HG02870 (cell line): ENCODE data around the gene SOBP.

Source experiments
- ATAC-seq: cut with Tn5 transposase; IDR thresholded peaks from one replicate; pipeline ENCODE4 v1.9.1; 2021; ENCODE audit warnings: mild to moderate bottlenecking, moderate library complexity; ENCODE audit not compliant: unreplicated experiment

SOBP gene

DNA sequence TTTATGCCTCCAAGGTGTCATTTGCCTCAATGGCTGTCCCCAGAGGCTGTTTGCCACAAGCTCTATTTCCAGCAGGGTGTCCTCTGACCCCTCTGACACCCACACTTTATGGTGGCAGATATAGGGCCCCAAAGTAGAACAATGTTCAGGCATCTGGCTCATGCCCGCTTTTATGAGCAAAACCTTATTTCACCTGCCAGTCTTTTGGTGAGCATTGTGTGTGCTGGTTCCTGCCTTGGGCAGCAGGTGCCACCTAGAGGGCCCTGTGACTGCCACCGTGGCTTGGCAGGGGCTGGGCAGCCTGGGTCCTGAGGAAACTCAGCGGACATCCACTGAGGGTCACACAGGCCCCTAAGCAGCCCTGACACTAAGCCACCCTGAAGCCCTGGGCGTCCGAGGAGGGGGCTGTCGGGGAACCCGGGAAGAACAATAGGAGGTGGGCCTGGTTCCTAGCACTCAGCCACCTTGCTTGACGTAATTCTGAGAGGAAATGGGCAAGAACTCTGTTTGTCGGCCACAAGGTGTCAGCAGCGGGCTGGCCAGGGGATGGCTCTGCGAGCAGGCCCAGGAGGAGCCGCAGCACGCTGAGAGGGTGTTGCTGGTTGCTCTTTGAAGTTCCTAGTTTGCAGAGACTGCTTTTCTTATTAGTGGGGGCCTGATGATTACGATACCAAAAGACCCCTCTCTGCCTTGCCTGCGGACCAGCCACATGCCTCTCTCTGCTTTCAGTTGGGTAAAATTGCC, 185.2 kb downstream of the SOBP start:
- peak; percentile 67 for ATAC-seq

DNA sequence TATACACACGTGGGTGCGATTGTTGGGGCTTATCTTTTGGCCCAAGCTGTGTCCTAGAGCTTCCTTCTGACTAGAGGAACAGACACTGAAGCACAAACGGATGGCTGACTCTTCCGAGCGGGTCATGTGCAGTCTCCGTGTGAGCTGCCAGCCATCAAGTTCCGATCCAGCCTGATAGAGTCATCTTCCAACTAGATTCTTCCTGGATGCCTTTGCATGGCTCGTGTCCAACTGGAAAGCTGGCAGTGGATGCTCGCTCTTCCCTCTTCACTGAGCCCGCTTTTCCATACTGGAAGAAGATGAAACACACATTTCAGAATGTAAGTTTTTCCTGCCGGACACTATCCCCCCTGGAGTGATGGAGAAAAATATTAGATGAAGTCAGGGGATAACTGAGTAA, 186.1 kb downstream of the SOBP start:
- no peak for ATAC-seq

- ATAC-seq, result no peak
Measured at GRCh38 chr6:107677399-107677798, 187.5 kb downstream of the SOBP start.

DNA sequence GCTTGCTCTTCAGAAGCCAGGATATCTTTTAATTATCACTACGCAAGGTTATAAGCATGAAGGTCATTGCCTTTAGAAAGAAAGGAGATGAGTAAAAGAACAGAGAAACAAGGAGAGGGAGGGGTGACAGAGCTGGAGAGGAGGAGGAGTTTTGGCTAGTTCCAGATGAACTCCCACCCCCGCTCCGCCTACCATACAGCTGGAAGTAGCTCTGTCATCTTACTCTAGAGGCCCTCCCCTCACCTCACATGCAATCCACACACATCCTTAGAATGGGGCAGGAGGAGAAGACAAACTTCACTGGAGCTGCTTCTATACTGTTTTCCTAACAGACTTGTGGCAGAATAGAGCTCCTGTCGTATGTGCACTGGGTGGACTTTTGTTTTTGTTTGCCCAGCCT, 189.5 kb downstream of the SOBP start:
- ATAC-seq, result no peak

- ATAC-seq, result no peak
Measured at GRCh38 chr6:107682721-107683120, 192.8 kb downstream of the SOBP start.

DNA sequence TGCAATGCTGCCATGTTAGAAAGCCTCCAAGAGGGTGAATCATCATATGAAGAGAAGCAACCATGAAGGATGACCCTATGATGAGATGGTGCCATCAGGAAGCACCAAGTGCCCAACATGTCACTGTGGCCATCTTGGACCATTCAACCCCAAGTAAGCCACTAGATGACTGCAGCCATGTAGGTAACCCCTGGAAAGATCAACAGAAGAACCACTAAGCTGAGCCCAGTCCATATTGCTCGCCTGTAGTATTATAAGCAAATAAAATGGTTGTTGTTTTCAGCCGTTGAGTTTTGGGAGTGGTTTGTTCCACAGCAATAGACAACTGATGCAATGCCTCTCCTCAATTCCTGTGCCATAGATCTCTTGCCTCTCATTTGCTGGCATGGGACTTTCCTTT, 193.3 kb downstream of the SOBP start:
- no peak for ATAC-seq

GRCh38 chr6:107684996-107685395, 195.1 kb downstream of the SOBP start:
- no peak for ATAC-seq

- ATAC-seq, result no peak
Measured at GRCh38 chr6:107689190-107689589, 199.3 kb downstream of the SOBP start.

- no peak for ATAC-seq
Measured at GRCh38 chr6:107689951-107690642, 200.2 kb downstream of the SOBP start.

DNA sequence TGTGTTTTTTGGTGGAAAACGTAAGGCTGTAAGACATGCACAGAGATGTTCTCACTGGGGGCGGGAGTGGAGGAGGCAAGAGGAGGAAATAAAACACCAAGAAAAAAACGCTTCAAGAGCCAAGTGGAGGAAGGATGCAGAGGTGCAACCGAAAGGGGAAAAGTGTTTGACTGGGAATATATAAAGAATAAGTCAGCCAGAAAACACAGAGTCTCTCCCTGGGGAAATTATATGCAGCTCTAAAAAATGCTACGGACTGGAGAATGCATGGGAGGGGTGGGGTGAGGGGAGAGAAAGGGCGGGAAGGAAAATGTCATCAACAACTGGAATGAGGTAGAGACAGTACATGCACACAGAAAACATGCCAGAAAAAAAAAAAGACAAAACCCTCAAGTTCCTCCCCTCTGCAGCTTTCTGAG, 200.7 kb downstream of the SOBP start:
- ATAC-seq, result no peak

GRCh38 chr6:107691062-107691751, 201.3 kb downstream of the SOBP start:
- ATAC-seq, result no peak

DNA sequence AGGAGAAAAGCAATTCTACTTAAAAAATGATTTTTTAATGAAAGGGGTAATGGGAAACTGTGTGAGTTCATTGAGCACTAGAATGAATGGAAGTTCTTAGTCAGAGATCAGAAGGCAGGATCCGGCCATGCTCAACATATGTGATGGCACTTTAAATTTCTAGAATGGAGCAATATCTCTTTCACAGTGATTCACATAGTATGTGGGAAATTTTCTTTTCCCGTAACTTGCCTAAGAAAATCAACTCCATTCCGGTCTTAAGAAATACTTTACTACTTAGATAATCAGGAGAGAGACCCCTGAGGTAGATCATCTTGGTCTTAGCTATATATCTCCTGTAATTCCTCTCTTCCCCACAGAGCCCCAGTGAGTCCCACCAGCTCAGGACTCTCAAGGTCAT, 202.4 kb downstream of the SOBP start:
- ATAC-seq, result no peak

GRCh38 chr6:107695061-107695720, 205.3 kb downstream of the SOBP start:
- ATAC-seq, result no peak

- ATAC-seq, result no peak
Measured at GRCh38 chr6:107697682-107698081, 207.8 kb downstream of the SOBP start.

GRCh38 chr6:107698146-107698545, 208.2 kb downstream of the SOBP start:
- no peak for ATAC-seq

- ATAC-seq, result no peak
Measured at GRCh38 chr6:107699254-107699653, 209.3 kb downstream of the SOBP start.

DNA sequence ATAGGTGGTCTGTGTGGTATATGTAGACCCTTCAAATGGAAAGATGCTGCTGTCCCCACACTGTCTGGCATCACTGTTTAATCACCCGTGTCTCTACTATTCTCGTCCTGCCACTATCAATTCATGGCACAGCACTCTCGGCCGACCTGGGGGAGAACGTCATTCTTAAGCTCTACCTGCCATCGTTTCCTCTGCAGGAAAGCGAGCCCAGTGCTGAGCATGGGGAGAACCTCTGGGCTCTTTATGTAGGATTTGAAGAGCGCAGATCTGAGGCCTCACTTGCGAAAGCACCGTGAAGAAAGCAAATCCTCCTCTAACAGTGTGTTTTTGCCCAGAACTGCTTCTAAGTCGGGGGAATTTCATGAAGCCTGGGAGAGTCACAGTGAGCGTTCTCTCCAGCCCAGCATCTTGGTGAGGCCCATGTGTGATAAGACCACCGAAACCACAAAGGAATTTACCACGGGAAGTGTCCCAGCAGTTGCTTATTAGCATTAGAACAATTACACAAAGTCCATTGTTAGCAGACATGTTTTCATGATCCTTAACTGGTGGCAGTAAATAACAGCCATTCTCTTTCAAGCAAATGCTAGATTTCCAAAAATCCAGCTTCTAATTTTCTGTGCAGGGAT, 209.9 kb downstream of the SOBP start:
- no peak for ATAC-seq

- ATAC-seq, result no peak
Measured at GRCh38 chr6:107703606-107704005, 213.7 kb downstream of the SOBP start.

GRCh38 chr6:107704347-107705013, 214.6 kb downstream of the SOBP start:
- ATAC-seq, result no peak

GRCh38 chr6:107706516-107707115, 216.7 kb downstream of the SOBP start:
- ATAC-seq, result no peak
